ENCODE results near the gene ZMYND8. TPM values are rescaled to one million over a fixed set of nuclear protein-coding genes. Genes with fewer than 3 reads are reported as not detected.

Gene ZMYND8
- total RNA-seq, 1 experiment from 2014 or later = 50.7 TPM

DNA sequence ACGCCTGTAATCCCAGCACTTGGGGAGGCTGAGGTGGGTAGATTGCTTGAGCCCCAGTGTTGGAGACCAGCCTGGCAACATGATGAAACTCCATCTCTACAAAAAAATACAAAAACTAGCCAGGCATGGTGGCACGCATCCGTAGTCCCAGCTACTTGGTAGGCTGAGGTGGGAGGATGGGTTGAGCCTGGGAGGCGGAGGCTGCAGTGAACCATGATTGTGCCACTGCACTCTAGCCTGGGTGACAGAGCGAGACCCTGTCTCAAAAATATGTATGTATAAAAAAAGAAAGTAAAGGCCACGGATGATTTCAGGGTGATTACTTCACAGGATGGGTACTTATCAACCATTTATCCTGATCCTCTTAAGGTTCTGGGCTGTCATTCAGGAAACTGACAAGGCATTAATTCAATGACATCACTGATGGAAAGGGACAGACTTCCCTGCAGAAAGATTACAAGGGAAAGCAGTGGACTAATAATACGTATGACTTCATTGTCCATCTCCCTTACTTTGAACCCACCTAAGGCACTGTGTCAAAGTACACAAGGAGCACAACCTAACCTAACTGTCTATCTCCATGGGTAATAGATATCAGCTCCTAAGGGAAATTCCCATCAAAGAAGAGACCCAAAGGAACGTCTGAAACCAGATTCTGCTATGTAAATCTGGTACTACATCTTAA is 61.2 kb downstream of the ZMYND8 start:
- Histone ChIP-seq H3K27me3 (ENCODE audit: control insufficient read depth, insufficient read depth, low read length) (no peaks in the 10 kb centered on the region), H3K9me3 (ENCODE audit: control insufficient read depth, insufficient read depth, low read depth, low read length) (no peaks in the 10 kb centered on the region), H3K36me3 (ENCODE audit: control insufficient read depth, insufficient read depth, low read length) (peaks cover 28% of the 10 kb centered on the region), H3K27ac (ENCODE audit: low read length) (peak overlapping the region; percentile 87), H3K4me1 (ENCODE audit: control insufficient read depth, insufficient read depth, low read length) (peaks cover 15% of the 10 kb centered on the region), H3K4me3 (ENCODE audit: low read depth in 2 of 2, low read length in 2 of 2) (no peak overlapping the region)
- no TSS peak for BruUV-seq (replicated peaks)
- POLR2A ChIA-PET = no interaction called here
- DNase-seq (ENCODE audit: low read depth, low spot score) (no peak), ATAC-seq (no peak)
- in situ Hi-C loops (cut with HindIII; ENCODE audit: low pct_unique_long_range_greater_than_20kb, low sequenced_read_pairs) = no loop called here
- intact Hi-C loops (cut with micrococcal nuclease; ENCODE audit: unreplicated experiment) = no loop called here
- TF ChIP-seq POLR2AphosphoS5 (IDR thresholded peaks at IDR 0.05; ENCODE audit: low read depth, low read length) = no peak
- no peak for TF ChIP-seq SIN3A (IDR thresholded peaks at IDR 0.05; ENCODE audit: borderline replicate concordance, insufficient read depth, low read depth, low read length)
- TF ChIP-seq, protein P1, sequence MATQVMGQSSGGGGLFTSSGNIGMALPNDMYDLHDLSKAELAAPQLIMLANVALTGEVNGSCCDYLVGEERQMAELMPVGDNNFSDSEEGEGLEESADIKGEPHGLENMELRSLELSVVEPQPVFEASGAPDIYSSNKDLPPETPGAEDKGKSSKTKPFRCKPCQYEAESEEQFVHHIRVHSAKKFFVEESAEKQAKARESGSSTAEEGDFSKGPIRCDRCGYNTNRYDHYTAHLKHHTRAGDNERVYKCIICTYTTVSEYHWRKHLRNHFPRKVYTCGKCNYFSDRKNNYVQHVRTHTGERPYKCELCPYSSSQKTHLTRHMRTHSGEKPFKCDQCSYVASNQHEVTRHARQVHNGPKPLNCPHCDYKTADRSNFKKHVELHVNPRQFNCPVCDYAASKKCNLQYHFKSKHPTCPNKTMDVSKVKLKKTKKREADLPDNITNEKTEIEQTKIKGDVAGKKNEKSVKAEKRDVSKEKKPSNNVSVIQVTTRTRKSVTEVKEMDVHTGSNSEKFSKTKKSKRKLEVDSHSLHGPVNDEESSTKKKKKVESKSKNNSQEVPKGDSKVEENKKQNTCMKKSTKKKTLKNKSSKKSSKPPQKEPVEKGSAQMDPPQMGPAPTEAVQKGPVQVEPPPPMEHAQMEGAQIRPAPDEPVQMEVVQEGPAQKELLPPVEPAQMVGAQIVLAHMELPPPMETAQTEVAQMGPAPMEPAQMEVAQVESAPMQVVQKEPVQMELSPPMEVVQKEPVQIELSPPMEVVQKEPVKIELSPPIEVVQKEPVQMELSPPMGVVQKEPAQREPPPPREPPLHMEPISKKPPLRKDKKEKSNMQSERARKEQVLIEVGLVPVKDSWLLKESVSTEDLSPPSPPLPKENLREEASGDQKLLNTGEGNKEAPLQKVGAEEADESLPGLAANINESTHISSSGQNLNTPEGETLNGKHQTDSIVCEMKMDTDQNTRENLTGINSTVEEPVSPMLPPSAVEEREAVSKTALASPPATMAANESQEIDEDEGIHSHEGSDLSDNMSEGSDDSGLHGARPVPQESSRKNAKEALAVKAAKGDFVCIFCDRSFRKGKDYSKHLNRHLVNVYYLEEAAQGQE (IDR thresholded peaks at IDR 0.05; ENCODE audit: insufficient read depth in 1 of 2, low read depth in 2 of 2, low read length in 1 of 2) = no peak
- CTCF ChIA-PET = interaction anchor here (2.3 kb wide), 1 partner anchor 89 kb away, joined by 12 read pairs; no protein-coding TSS in a partner anchor

DNA sequence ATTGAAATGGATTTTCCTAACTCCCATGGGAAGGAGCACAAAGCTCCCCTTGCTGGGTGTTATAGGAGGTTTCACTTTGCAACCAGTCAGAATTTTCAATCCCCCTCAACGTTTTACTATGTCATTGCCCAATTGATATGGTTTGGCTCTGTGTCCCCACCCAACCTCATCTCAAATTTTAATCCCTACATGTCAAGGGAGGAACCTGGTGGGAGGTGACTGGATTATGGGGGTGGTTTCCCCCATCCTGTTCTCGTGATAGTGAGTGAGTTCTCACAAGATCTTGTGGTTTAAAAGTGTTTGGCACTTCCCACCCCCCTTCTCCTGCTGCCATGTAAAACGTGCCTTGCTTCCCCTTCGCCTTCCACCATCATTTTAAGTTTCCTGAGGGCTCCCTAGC is 62.9 kb downstream of the ZMYND8 start:
- DNase-seq (ENCODE audit: low read depth, low spot score) (no peak), ATAC-seq (no peak)
- TF ChIP-seq, protein P2, sequence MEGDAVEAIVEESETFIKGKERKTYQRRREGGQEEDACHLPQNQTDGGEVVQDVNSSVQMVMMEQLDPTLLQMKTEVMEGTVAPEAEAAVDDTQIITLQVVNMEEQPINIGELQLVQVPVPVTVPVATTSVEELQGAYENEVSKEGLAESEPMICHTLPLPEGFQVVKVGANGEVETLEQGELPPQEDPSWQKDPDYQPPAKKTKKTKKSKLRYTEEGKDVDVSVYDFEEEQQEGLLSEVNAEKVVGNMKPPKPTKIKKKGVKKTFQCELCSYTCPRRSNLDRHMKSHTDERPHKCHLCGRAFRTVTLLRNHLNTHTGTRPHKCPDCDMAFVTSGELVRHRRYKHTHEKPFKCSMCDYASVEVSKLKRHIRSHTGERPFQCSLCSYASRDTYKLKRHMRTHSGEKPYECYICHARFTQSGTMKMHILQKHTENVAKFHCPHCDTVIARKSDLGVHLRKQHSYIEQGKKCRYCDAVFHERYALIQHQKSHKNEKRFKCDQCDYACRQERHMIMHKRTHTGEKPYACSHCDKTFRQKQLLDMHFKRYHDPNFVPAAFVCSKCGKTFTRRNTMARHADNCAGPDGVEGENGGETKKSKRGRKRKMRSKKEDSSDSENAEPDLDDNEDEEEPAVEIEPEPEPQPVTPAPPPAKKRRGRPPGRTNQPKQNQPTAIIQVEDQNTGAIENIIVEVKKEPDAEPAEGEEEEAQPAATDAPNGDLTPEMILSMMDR (IDR thresholded peaks at IDR 0.05) = no peak
- TF ChIP-seq, protein P1 (IDR thresholded peaks at IDR 0.05; ENCODE audit: insufficient read depth in 1 of 2, low read depth in 2 of 2, low read length in 1 of 2) = no peak
- TF ChIP-seq SIN3A (IDR thresholded peaks at IDR 0.05; ENCODE audit: borderline replicate concordance, insufficient read depth, low read depth, low read length) (no peak), TCF7L2 (IDR thresholded peaks at IDR 0.05; ENCODE audit: low read depth, low read length) (no peak), POLR2AphosphoS5 (IDR thresholded peaks at IDR 0.05; ENCODE audit: low read depth, low read length) (no peak)
- BruUV-seq (replicated peaks) = no TSS peak
- in situ Hi-C loops (cut with HindIII; ENCODE audit: low pct_unique_long_range_greater_than_20kb, low sequenced_read_pairs) (no loop called here), intact Hi-C loops (cut with micrococcal nuclease; ENCODE audit: unreplicated experiment) (no loop called here)
- ChIA-PET CTCF (interaction anchor here (0.7 kb wide), 1 partner anchor 91 kb away, joined by 4 read pairs; no protein-coding TSS in a partner anchor), POLR2A (no interaction called here)
- Histone ChIP-seq H3K4me3 (ENCODE audit: low read depth in 2 of 2, low read length in 2 of 2) (no peak overlapping the region), H3K36me3 (ENCODE audit: control insufficient read depth, insufficient read depth, low read length) (peaks cover 28% of the 10 kb centered on the region), H3K27me3 (ENCODE audit: control insufficient read depth, insufficient read depth, low read length) (no peaks in the 10 kb centered on the region), H3K27ac (ENCODE audit: low read length) (peak overlapping the region; percentile 65; the same call in 1 of the 2 replicates), H3K4me1 (ENCODE audit: control insufficient read depth, insufficient read depth, low read length) (peaks cover 14% of the 10 kb centered on the region), H3K9me3 (ENCODE audit: control insufficient read depth, insufficient read depth, low read depth, low read length) (no peaks in the 10 kb centered on the region)

Measured in Panc1 (cell line).